Kidney (tissue), 14 donors: Measurements from ENCODE around the gene GPC6. TPM values are rescaled to one million over a fixed set of nuclear protein-coding genes. Genes with fewer than 3 reads are reported as not detected.
A peak's percentile ranks its signal among the peaks of the same experiment; 100 is the strongest.

ENCODE experiments used
- DNase-seq, 5 donors: peaks; one replicate each; pipeline ENCODE4 v3.0.0-alpha.2; 2013 to 2020
- FAIRE-seq: peaks from 2 replicates; lab custom pipeline; 2012; peaks lifted over from hg19 to GRCh38; lab: Jason Lieb, UNC
- H3K27ac ChIP-seq, 2 donors: one replicate each; pipeline ENCODE4 v1.7.0; 2013; ENCODE audit warnings: low read depth in 2 of 2, low read length in 2 of 2, inconsistent platforms in 1 of 2
- H3K27me3 ChIP-seq: one replicate; pipeline ENCODE4 v1.7.1; 2013; ENCODE audit warnings: low read length, inconsistent platforms; ENCODE audit not compliant: control insufficient read depth, insufficient read depth
- H3K36me3 ChIP-seq, 3 donors: one replicate each; pipeline versions ENCODE4 v1.7.0 to v1.7.1; 2013; ENCODE audit warnings: low read length in 3 of 3, control low read depth in 1 of 3, inconsistent platforms in 1 of 3; ENCODE audit not compliant: insufficient read depth in 3 of 3, control insufficient read depth in 2 of 3
- H3K4me1 ChIP-seq, 3 donors: one replicate each; pipeline versions ENCODE4 v1.7.0 to v1.7.1; 2013; ENCODE audit warnings: low read length in 3 of 3, inconsistent platforms in 1 of 3, low read depth in 1 of 3; ENCODE audit not compliant: control insufficient read depth in 2 of 3, insufficient read depth in 2 of 3
- H3K4me3 ChIP-seq, 3 donors: one replicate each; pipeline versions ENCODE4 v1.7.0 to v1.8.1; 2013; ENCODE audit warnings: low read length in 3 of 3, control low read depth in 1 of 3, inconsistent platforms in 1 of 3
- H3K9ac ChIP-seq, 3 donors: one replicate each; pipeline versions ENCODE4 v1.7.0 to v1.7.1; 2013; ENCODE audit warnings: low read length in 3 of 3, control low read depth in 1 of 3, inconsistent platforms in 1 of 3
- H3K9me3 ChIP-seq, 3 donors: one replicate each; pipeline versions ENCODE4 v1.7.0 to v1.7.1; 2013; ENCODE audit warnings: low read length in 3 of 3, control low read depth in 1 of 3, inconsistent platforms in 1 of 3; ENCODE audit not compliant: control insufficient read depth in 2 of 3, insufficient read depth in 1 of 3
- intact Hi-C: fragments of 100-400 bp; cut with DNase I; formaldehyde crosslinking; loops from one replicate; pipeline ENCODE4 v1.11.1; 2022
- polyA plus RNA-seq: library from polyadenylated mRNA; stranded (reverse); fragments of 350-450 nt; fragmentation: Illumina TruSeq; extraction: RNeasy Lipid Tissue Mini Kit (QIAGEN cat#74804); gene quantifications from one replicate; pipeline ENCODE4 v1.2.3, GENCODE V29; 2014; ENCODE audit warnings: low read depth, low replicate concordance; ENCODE audit not compliant: insufficient read depth
- total RNA-seq: library from RNA; stranded (reverse); fragmentation: NEBNext Ultra II Directional; extraction: Animal tissue kit (Norgen Biotek cat#: 25700); gene quantifications from one replicate; pipeline ENCODE4 v1.2.1, GENCODE V29; 2021
- TF ChIP-seq, protein P1 (sequence below): IDR thresholded peaks from 3 replicates; pipeline ENCODE4 v1.5.1; 2012; ENCODE audit warnings: mild to moderate bottlenecking, moderate library complexity, borderline replicate concordance; ENCODE audit not compliant: insufficient read depth; ENCODE audit errors: extremely low read depth
- donor health status: control.
- donor health status: control.
- donor health status: control.
- donor health status: control.
- donor health status: control.
- donor health status: DM: yes; HTN: yes; CAD: no.
- donor health status: Normal renal cell carcinoma (clear cell type).

The GPC6 gene
- total and polyA plus RNA-seq, 2 donors from 2014 or later: 6.2 to 15.5 TPM

DNA sequence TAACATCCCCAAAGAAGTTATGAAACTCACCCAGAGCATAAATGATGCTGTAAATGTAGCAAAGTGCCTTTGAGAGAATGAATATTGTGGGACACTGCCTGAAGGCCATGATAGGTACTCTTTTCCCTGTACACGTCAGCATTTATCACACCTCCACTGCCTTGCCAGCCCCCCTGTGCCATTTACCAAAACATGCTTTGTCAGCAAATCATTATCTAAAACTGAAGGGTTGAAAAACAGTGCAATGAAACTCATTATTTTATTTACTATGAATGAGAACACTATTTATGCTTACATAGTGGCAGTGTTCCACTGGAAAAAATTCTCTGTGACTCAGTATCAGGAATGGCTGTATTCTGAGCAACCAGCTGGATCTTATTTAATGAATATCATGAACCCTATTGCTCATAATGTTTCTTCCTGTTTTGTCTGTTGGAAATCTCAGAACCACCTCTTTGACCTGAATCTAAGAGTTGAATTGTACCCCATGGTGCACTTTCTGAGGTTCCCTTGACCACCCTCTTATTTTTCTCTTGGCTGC lies 688.7 kb downstream of the GPC6 start:
- no peaks in the 10 kb centered on the region for H3K9me3 ChIP-seq
- no peak overlapping the region for H3K27ac ChIP-seq
- DNase-seq (peak in 1 of 5 donors; percentile 22), FAIRE-seq (no peak)
- H3K9ac ChIP-seq: no peak overlapping the region
- no peaks in the 10 kb centered on the region for H3K27me3 ChIP-seq
- H3K4me3 ChIP-seq: no peak overlapping the region
- H3K36me3 ChIP-seq: no peaks in the 10 kb centered on the region
- no peaks in the 10 kb centered on the region for H3K4me1 ChIP-seq
- intact Hi-C loops: no loop called here
- TF ChIP-seq, protein P1, sequence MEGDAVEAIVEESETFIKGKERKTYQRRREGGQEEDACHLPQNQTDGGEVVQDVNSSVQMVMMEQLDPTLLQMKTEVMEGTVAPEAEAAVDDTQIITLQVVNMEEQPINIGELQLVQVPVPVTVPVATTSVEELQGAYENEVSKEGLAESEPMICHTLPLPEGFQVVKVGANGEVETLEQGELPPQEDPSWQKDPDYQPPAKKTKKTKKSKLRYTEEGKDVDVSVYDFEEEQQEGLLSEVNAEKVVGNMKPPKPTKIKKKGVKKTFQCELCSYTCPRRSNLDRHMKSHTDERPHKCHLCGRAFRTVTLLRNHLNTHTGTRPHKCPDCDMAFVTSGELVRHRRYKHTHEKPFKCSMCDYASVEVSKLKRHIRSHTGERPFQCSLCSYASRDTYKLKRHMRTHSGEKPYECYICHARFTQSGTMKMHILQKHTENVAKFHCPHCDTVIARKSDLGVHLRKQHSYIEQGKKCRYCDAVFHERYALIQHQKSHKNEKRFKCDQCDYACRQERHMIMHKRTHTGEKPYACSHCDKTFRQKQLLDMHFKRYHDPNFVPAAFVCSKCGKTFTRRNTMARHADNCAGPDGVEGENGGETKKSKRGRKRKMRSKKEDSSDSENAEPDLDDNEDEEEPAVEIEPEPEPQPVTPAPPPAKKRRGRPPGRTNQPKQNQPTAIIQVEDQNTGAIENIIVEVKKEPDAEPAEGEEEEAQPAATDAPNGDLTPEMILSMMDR: no peak

- intact Hi-C loops: no loop called here
Observed at GRCh38 chr13:93922063-93922855, 695.7 kb downstream of the GPC6 start.

GRCh38 chr13:93925990-93926389 lies 699.4 kb downstream of the GPC6 start:
- Histone ChIP-seq H3K9ac (no peak overlapping the region), H3K4me3 (no peak overlapping the region), H3K27ac (no peak overlapping the region), H3K36me3 (no peaks in the 10 kb centered on the region), H3K9me3 (no peaks in the 10 kb centered on the region), H3K4me1 (no peaks in the 10 kb centered on the region), H3K27me3 (no peaks in the 10 kb centered on the region)
- TF ChIP-seq, protein P1: no peak
- no peak for FAIRE-seq
- no peak for DNase-seq
- intact Hi-C loops: no loop called here

More at GRCh38 chr13:93922063-93922855, 695.7 kb downstream of the GPC6 start:
- no peaks in the 10 kb centered on the region for H3K36me3 ChIP-seq
- DNase-seq: no peak
- no peak overlapping the region for H3K4me3 ChIP-seq
- H3K27ac ChIP-seq: no peak overlapping the region
- no peaks in the 10 kb centered on the region for H3K9me3 ChIP-seq
- FAIRE-seq: no peak
- TF ChIP-seq, protein P1: no peak
- H3K27me3 ChIP-seq: no peaks in the 10 kb centered on the region
- H3K4me1 ChIP-seq: no peaks in the 10 kb centered on the region
- H3K9ac ChIP-seq: no peak overlapping the region
